ENCODE measurements around the gene MARCHF3. TPM values are rescaled to one million over a fixed set of nuclear protein-coding genes. Genes with fewer than 3 reads are reported as not detected.

MARCHF3 gene
- total RNA-seq, 4 donors from 2014 or later, result 23.4 to 53.7 (median 29.3) TPM

DNA sequence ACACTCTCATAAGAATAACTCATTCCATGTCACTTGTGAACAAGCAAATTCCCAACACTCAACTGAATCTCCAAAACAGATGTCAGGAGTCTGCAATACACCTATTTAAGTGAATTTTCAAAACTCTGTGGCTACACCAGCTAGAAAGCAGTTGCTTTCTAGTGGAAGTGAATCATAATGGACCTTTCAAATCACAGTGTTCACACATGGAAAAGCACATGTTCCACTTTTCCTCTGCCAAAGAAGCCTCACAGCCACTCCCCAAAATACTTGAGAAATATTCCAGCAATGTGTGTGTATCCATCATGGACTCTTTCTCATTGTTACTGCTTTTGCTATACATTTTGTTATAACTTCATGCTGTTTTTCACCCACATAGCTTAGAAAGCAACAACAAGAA, 17.4 kb downstream of the MARCHF3 start:
- no peak for TF ChIP-seq POLR2A (IDR thresholded peaks at IDR 0.05)
- no peak for TF ChIP-seq CTCF (IDR thresholded peaks at IDR 0.05)
- intact Hi-C loops (cut with DNase I; ENCODE audit: low total_unique reads), result no loop called here
- no peak for DNase-seq (ENCODE audit: low spot score in 2 of 2)
- H3K4me3 ChIP-seq (ENCODE audit: low read depth, poor library complexity, severe bottlenecking), result no peak overlapping the region

GRCh38 chr5:127011961-127012644, 18.3 kb downstream of the MARCHF3 start:
- H3K4me3 ChIP-seq (ENCODE audit: low read depth, poor library complexity, severe bottlenecking), result no peak overlapping the region
- TF ChIP-seq POLR2A (IDR thresholded peaks at IDR 0.05) (no peak), CTCF (IDR thresholded peaks at IDR 0.05) (no peak)
- intact Hi-C loops (cut with DNase I; ENCODE audit: low total_unique reads), result no loop called here
- no peak for DNase-seq (ENCODE audit: low spot score in 2 of 2)
- 79 to 91% methylated on average over 2 of the region's 2 CpGs for whole genome bisulfite sequencing, 2 donors

DNA sequence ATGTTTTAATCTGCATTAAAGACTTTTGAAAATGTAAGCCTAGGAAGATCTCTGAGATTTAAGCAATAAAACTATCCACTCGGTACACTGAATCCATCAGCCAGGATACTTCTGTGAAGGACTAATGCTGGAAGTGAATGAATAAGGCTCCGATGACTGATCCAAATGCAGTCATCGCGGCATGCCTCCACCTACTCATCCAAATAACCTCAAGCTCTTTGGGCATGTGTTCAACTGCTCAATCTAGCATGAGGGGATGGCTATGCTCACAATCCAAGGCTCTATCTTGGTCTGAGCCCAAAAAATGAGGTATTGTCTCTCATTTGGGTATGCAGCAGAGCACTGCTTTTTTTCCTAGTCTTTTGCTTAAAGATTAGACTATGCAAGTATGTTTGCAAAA, 19.2 kb downstream of the MARCHF3 start:
- no peak overlapping the region for H3K4me3 ChIP-seq (ENCODE audit: low read depth, poor library complexity, severe bottlenecking)
- intact Hi-C loops (cut with DNase I; ENCODE audit: low total_unique reads), result no loop called here
- DNase-seq (ENCODE audit: low spot score in 2 of 2), result no peak
- TF ChIP-seq POLR2A (IDR thresholded peaks at IDR 0.05), result no peak
- TF ChIP-seq CTCF (IDR thresholded peaks at IDR 0.05), result no peak
- 24 to 43% methylated on average over 4 of the region's 4 CpGs for WGBS, 2 donors

DNA sequence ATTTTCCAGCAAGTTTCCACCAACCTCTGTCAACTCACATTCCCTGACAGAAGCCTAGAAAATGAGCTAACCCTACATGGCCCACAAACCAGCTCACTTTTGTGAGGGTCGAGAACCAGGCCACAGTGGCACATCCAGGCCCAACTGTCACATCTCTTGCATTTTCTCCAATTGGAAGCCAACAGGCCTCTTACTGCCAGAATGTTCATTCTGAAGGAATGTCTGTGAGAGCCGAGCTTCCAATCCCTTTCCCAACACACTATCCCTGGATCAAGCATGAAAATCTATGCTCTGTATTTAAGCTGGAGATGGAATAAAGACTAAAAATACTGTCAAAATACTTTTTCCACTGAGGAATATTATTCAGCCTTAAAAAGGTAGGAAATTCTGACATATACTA, 20.0 kb downstream of the MARCHF3 start:
- no peak for DNase-seq (ENCODE audit: low spot score in 2 of 2)
- no peak overlapping the region for H3K4me3 ChIP-seq (ENCODE audit: low read depth, poor library complexity, severe bottlenecking)
- intact Hi-C loops (cut with DNase I; ENCODE audit: low total_unique reads), result no loop called here
- 58 to 72% methylated on average over 2 of the region's 2 CpGs for WGBS, 2 donors
- TF ChIP-seq CTCF (IDR thresholded peaks at IDR 0.05) (no peak), POLR2A (IDR thresholded peaks at IDR 0.05) (no peak)

- no peak for DNase-seq (ENCODE audit: low spot score in 2 of 2)
- WGBS, 2 donors, result 82 to 95% methylated on average over 1 of the region's 1 CpG
- intact Hi-C loops (cut with DNase I; ENCODE audit: low total_unique reads), result no loop called here
Measured at GRCh38 chr5:127009784-127010183, 20.6 kb downstream of the MARCHF3 start.

More at GRCh38 chr5:127009784-127010183, 20.6 kb downstream of the MARCHF3 start:
- H3K4me3 ChIP-seq (ENCODE audit: low read depth, poor library complexity, severe bottlenecking), result no peak overlapping the region
- TF ChIP-seq CTCF (IDR thresholded peaks at IDR 0.05) (no peak), POLR2A (IDR thresholded peaks at IDR 0.05) (no peak)
